DMS53 treated with DMSO at 0.1 percent for 48 hours (cell line): Measurements from ENCODE around the gene XPO5.

Experiments
- DNase-seq: peaks from one replicate; lab custom pipeline; 2025; ENCODE audit not compliant: unreplicated experiment; lab: John Stamatoyannopoulos, UW

Gene XPO5

DNA sequence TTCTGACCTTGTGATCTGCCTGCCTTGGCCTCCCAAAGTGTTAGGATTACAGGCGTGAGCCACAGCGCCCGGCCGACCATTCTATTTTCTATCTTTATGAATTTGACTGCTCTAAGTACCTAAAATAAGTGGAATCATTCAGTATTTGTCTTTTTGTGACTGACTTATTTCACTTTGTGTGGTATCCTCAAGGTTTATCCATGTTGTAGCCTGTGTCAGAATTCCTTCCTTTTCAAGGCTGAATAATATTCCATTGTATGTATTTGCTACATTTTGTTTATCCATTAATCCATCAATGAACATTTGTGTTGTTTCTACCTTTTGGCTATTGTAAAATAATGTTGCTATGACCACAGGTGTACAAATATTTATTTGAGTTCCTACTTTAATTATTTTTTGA is 103.3 kb downstream of the XPO5 start:
- DNase-seq, result no peak
